GM12874 (cell line): Measurements from ENCODE around the gene GRID2.

Experiments used
- CTCF ChIP-seq: IDR thresholded peaks from 2 replicates; pipeline ENCODE4 v1.5.1; 2011; ENCODE audit warnings: low read depth, mild to moderate bottlenecking, control low read depth, low read length, moderate library complexity; ENCODE audit not compliant: insufficient read depth

Gene GRID2

GRCh38 chr4:93018243-93018642, 714.5 kb downstream of the GRID2 start:
- no peak for TF ChIP-seq CTCF

GRCh38 chr4:93018806-93019205, 715.0 kb downstream of the GRID2 start:
- no peak for TF ChIP-seq CTCF

- TF ChIP-seq CTCF = no peak
Measured at GRCh38 chr4:93029769-93030168, 726.0 kb downstream of the GRID2 start.

- no peak for TF ChIP-seq CTCF
Measured at GRCh38 chr4:93030670-93031069, 726.9 kb downstream of the GRID2 start.

GRCh38 chr4:93031431-93032098, 727.8 kb downstream of the GRID2 start:
- TF ChIP-seq CTCF = no peak

GRCh38 chr4:93042746-93043145, 739.0 kb downstream of the GRID2 start:
- no peak for TF ChIP-seq CTCF

- TF ChIP-seq CTCF = no peak
Measured at GRCh38 chr4:93053140-93053539, 749.4 kb downstream of the GRID2 start.
